ENCODE data around the gene KMO.

KMO gene

DNA sequence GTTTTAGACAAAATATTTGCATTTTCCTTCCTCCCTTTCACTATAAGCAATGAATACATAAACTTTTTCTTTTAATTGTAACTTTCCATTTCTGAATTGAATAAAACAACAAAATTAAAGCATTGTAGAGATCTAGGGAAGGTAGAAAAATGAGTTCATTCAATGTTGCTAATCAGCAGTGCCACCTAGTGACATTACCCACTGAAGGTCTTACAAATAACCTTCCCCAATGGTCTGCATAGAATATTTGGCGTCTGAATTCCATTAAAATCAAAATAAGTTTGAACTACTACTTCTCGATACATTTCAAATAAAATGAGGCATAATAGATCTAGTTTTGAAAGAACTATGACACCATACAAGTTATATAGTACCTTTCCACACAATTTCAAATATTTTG is 32.3 kb upstream of the KMO start:
- no peak for DNase-seq (ENCODE audit: low spot score)
- in situ Hi-C loops (cut with MboI; ENCODE audit: low pct_unique_long_range_greater_than_20kb, low sequenced_read_pairs, unreplicated experiment): loop anchor here (25.0 kb wide), 1 partner anchor 613 kb away; no protein-coding TSS in a partner anchor

DNA sequence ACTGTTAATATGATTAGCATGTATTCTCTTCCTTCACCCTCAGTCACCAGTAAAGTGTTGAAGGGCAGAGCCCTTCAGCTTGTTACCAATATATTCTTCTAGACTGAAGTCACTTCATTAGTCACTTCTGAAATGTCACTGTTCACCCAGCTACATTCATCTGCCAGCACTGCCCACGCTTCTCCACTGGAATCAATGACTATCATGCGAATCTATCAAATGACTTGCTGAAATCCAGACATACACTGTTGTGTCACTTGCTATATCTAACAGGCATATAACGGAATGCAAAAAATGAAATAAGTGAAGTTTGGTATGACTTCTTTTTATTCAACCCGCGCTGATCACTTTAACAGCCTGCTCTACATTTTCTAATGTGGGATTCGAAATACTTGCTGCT is 28.7 kb upstream of the KMO start:
- TF ChIP-seq, protein P1, sequence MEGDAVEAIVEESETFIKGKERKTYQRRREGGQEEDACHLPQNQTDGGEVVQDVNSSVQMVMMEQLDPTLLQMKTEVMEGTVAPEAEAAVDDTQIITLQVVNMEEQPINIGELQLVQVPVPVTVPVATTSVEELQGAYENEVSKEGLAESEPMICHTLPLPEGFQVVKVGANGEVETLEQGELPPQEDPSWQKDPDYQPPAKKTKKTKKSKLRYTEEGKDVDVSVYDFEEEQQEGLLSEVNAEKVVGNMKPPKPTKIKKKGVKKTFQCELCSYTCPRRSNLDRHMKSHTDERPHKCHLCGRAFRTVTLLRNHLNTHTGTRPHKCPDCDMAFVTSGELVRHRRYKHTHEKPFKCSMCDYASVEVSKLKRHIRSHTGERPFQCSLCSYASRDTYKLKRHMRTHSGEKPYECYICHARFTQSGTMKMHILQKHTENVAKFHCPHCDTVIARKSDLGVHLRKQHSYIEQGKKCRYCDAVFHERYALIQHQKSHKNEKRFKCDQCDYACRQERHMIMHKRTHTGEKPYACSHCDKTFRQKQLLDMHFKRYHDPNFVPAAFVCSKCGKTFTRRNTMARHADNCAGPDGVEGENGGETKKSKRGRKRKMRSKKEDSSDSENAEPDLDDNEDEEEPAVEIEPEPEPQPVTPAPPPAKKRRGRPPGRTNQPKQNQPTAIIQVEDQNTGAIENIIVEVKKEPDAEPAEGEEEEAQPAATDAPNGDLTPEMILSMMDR (IDR thresholded peaks at IDR 0.05; ENCODE audit: extremely low read depth, insufficient read depth, missing control alignments): no peak
- in situ Hi-C loops (cut with MboI; ENCODE audit: low pct_unique_long_range_greater_than_20kb, low sequenced_read_pairs, unreplicated experiment): no loop called here
- no peak for DNase-seq (ENCODE audit: low spot score)

More for the DNA sequence above, 32.3 kb upstream of the KMO start:
- TF ChIP-seq, protein P1 (IDR thresholded peaks at IDR 0.05; ENCODE audit: extremely low read depth, insufficient read depth, missing control alignments): peak; percentile 50

DNA sequence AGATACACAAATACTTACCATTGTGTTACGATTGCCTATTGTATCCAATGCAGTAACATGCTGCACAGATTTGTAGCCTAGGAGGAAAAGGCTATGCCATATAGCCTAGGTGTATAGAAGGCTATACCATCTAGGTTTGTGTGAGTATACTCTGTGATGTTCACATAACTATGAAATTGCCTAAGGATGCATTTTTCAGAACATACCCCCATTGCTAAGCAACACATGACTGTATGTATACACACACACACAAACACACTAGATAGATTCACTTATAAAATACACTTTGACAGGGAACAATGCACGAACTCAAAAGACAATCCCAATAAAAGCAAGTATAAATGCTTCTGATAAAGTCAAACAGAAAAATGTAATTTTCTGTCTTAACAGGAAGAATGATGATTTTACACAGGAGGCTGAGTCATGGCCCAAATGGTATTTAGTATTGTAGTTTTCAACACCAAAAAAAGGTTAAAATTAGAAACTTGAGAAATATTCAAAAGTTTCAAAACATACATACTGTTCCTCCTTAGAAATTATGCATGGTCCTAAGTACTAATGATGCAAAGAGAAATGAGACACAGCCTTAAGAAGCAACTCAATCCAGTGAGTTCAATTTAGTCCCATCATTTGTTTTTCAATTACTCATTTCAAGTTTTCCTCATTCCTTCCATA is 24.9 kb upstream of the KMO start:
- no peak for DNase-seq (ENCODE audit: low spot score)
- TF ChIP-seq, protein P1 (IDR thresholded peaks at IDR 0.05; ENCODE audit: extremely low read depth, insufficient read depth, missing control alignments): no peak
- in situ Hi-C loops (cut with MboI; ENCODE audit: low pct_unique_long_range_greater_than_20kb, low sequenced_read_pairs, unreplicated experiment): no loop called here

DNA sequence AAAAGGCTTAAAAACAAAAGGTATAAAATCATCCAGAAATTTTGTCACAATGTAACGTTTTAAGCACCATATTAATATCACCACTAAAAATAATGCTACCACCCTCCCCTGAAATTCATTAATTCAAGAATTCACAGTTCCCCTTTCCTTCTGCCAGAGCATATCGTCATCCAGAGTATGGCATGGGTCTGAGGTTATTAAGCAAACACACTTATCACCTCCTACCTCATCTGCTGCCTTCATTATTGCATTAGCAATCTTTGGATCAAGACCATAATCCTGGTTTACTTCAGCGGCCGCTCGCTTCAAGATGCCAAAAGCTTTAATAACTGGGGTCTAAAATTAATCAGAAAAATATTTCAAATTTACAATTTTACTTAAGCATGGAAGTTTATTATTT is 18.8 kb upstream of the KMO start:
- TF ChIP-seq, protein P1 (IDR thresholded peaks at IDR 0.05; ENCODE audit: extremely low read depth, insufficient read depth, missing control alignments): no peak
- DNase-seq (ENCODE audit: low spot score): no peak
- in situ Hi-C loops (cut with MboI; ENCODE audit: low pct_unique_long_range_greater_than_20kb, low sequenced_read_pairs, unreplicated experiment): no loop called here

DNA sequence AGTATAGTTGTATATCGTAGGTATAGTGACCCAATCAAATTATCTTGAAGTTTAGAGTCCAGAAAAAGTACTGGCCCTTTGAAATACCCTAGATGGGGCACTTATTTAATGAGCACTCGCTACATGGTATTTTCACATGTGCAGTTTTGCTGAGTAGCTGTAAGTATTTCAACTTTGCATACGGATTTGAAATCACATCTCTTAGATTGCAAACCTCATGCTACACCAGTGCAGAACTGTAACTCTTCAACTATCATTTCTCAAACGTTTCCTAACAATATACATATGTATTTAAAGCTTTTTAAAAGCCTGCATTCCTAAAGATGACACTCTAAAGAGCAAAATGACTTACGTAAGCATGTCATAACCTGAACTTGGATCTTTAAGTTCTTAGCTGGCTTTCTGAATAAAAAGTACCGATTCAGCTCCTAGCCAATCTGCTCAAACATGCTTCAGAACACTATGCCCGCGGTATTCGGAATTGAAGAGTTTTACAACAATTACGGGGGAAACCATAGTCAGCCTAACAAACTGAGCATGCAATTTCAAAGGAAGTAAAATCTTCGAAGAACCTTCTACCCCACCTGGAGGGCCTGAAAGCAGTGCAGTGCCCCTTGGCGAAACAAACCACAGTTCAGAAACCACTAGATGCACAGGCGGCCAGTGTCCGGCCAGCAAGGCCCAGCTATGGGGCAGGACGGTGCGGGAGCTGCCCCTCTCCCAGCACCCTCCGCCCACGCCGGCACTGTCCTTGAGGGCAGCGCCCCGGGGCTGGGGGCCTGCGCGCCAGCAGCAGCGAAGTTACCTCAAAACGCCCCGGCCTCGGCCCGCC is 13.5 kb upstream of the KMO start:
- in situ Hi-C loops (cut with MboI; ENCODE audit: low pct_unique_long_range_greater_than_20kb, low sequenced_read_pairs, unreplicated experiment): no loop called here
- peak; percentile 5 for DNase-seq (ENCODE audit: low spot score)
- TF ChIP-seq, protein P1 (IDR thresholded peaks at IDR 0.05; ENCODE audit: extremely low read depth, insufficient read depth, missing control alignments): peak; percentile 4

DNA sequence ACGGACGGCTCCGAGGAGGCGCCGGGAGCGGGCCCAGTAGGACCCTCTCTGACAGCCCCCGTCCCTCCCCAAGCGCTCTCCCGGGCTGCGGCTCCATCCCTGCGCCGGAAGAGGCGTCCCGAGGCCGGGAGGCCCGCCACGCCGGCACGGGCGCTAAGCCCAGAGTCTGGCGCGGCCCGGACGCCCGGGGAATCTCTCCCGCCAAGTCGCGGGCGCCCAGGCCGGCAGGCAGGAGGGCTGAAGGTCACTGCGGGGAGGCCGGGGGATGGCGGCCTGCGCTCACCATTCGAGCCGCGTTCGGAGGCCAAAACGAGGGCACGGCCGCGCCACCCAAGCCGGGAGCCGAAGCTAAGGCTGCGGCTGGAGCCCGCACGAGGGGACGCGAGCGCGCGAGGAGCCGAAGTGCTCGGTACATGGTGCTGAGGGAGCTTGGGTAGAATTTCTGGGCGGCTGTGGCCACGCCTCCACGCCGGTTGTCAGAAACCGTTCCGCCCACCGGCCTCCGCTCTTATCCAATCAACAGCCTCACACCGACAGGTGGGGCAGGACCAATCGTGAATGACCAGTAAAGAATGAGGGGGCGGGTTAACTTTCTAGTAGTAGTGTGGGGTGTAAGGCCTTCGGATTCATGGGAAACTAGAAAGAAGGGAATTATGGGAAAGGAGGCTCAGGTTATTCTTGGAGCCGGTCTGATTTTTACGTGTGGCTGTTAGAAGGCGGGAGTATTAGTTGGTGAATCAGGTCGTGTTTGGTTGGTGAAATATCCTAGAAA is 12.7 kb upstream of the KMO start, which contains the start of gene FH:
Gene FH (minus strand): TSS at position 448 of the 772 bp plus-strand sequence. CDS start 33 bp downstream, at position 415.
- TF ChIP-seq, protein P1 (IDR thresholded peaks at IDR 0.05; ENCODE audit: extremely low read depth, insufficient read depth, missing control alignments): no peak
- peak; percentile 87 for DNase-seq (ENCODE audit: low spot score)
- in situ Hi-C loops (cut with MboI; ENCODE audit: low pct_unique_long_range_greater_than_20kb, low sequenced_read_pairs, unreplicated experiment): no loop called here

All from GM13977 (cell line).